H1 (cell line): Measurements from ENCODE around the gene ITPKB. TPM values are rescaled to one million over a fixed set of nuclear protein-coding genes. Genes with fewer than 3 reads are reported as not detected.

ENCODE experiments used
- CTCF ChIA-PET: fragments of 300-600 bp; sonication (Branson Sonifier 250); formaldehyde crosslinking; loops from one replicate; lab custom pipeline; 2021; ENCODE audit not compliant: partially characterized antibody; lab: Charles Lee
- POLR2A ChIA-PET: fragments of 300-600 bp; sonication (Branson Sonifier 250); formaldehyde crosslinking; loops from one replicate; lab custom pipeline; 2021; ENCODE audit warnings: inconsistent platforms; ENCODE audit not compliant: partially characterized antibody; lab: Charles Lee
- DNase-seq, 2 experiments: peaks; one replicate each; pipeline versions ENCODE4 v3.0.0 to v3.0.0-alpha.2; 2010 to 2022; ENCODE audit warnings: low spot score in 2 of 2, low read depth in 1 of 2, mixed read lengths in 1 of 2
- FAIRE-seq: peaks from 2 replicates; lab custom pipeline; 2011; peaks lifted over from hg19 to GRCh38; lab: Jason Lieb, UNC
- H2AFZ ChIP-seq: 2 replicates; pipeline ENCODE4 v1.8.1; 2012; ENCODE audit warnings: low read length, inconsistent platforms
- H2AK5ac ChIP-seq: 2 replicates; pipeline ENCODE4 v1.6.1; 2013; ENCODE audit warnings: low read depth, low read length
- H2BK120ac ChIP-seq: replicated peaks from 2 replicates; pipeline ENCODE3; 2013; ENCODE audit warnings: low read depth, low read length, inconsistent platforms
- H2BK12ac ChIP-seq: 2 replicates; pipeline ENCODE4 v1.6.1; 2013; ENCODE audit warnings: low read depth, low read length
- H2BK15ac ChIP-seq: 2 replicates; pipeline ENCODE4 v1.6.1; 2013; ENCODE audit warnings: low read length
- H2BK20ac ChIP-seq: 2 replicates; pipeline ENCODE4 v1.6.1; 2013; ENCODE audit warnings: low read length
- H2BK5ac ChIP-seq: 2 replicates; pipeline ENCODE4 v1.6.1; 2013; ENCODE audit warnings: low read depth, low read length
- H3K14ac ChIP-seq: 2 replicates; pipeline ENCODE4 v1.6.1; 2013; ENCODE audit warnings: inconsistent platforms; ENCODE audit not compliant: insufficient read length
- H3K18ac ChIP-seq: 2 replicates; pipeline ENCODE4 v1.6.1; 2013; ENCODE audit warnings: low read length; ENCODE audit errors: extremely low read depth
- H3K23ac ChIP-seq: 2 replicates; pipeline ENCODE4 v1.6.1; 2013; ENCODE audit warnings: inconsistent platforms; ENCODE audit not compliant: insufficient read length
- H3K23me2 ChIP-seq: 2 replicates; pipeline ENCODE4 v1.6.1; 2013; ENCODE audit warnings: low read depth, low read length
- H3K27ac ChIP-seq: 2 replicates; pipeline ENCODE4 v1.6.1; 2011; ENCODE audit warnings: low read depth, low read length, inconsistent platforms
- H3K27me3 ChIP-seq, 4 experiments: replicated peaks in 1 of 4; 1 replicate in 1 of 4; 2 replicates in 3 of 4; pipeline versions ENCODE4 v1.6.1 to v1.8.1; 2011 to 2013; ENCODE audit warnings: low read length in 3 of 4, mild to moderate bottlenecking in 3 of 4, inconsistent platforms in 2 of 4, mixed read lengths in 2 of 4, moderate library complexity in 1 of 4; ENCODE audit not compliant: control insufficient read depth in 3 of 4, insufficient read depth in 3 of 4; ENCODE audit errors: extremely low read depth in 1 of 4
- H3K36me3 ChIP-seq, 4 experiments: 2 replicates each; pipeline versions ENCODE4 v1.6.1 to v1.8.1; 2011 to 2013; ENCODE audit warnings: mild to moderate bottlenecking in 4 of 4, low read length in 3 of 4, moderate library complexity in 2 of 4, control low read depth in 1 of 4, inconsistent platforms in 1 of 4; ENCODE audit not compliant: insufficient read depth in 4 of 4, control insufficient read depth in 2 of 4
- H3K4ac ChIP-seq: replicated peaks from 2 replicates; pipeline ENCODE3; 2013; ENCODE audit warnings: low read length, low read depth, mixed read lengths, inconsistent platforms; ENCODE audit not compliant: insufficient read length
- H3K4me1 ChIP-seq, 4 experiments: replicated peaks in 1 of 4; 1 replicate in 1 of 4; 2 replicates in 3 of 4; pipeline versions ENCODE4 v1.6.1 to v1.8.1; 2011 to 2013; ENCODE audit warnings: low read length in 3 of 4, inconsistent platforms in 2 of 4, mixed read lengths in 1 of 4; ENCODE audit not compliant: insufficient read depth in 4 of 4, control insufficient read depth in 3 of 4
- H3K4me2 ChIP-seq, 2 experiments: 2 replicates each; pipeline versions ENCODE4 v1.6.1 to v1.8.1; 2011 to 2013; ENCODE audit warnings: low read depth in 2 of 2, low read length in 2 of 2, control low read depth in 1 of 2, inconsistent platforms in 1 of 2, mild to moderate bottlenecking in 1 of 2; ENCODE audit not compliant: insufficient read depth in 1 of 2
- H3K4me3 ChIP-seq, 4 experiments: fragments of 200-600, 300-600 bp in 1 of 4; sonication (generic), shearing (Covaris generic), sonication (Bioruptor Twin) in 1 of 4; 2 replicates each; pipeline versions ENCODE4 v1.5.1 to v1.8.1; 2011 to 2016; ENCODE audit warnings: low read length in 4 of 4, low read depth in 3 of 4, control low read depth in 2 of 4, inconsistent platforms in 2 of 4, mild to moderate bottlenecking in 2 of 4, mixed read lengths in 1 of 4, moderate library complexity in 1 of 4; ENCODE audit not compliant: insufficient read depth in 2 of 4; ENCODE audit errors: extremely low read depth in 1 of 4
- H3K56ac ChIP-seq: replicated peaks from 2 replicates; pipeline ENCODE3; 2013; ENCODE audit warnings: low read depth, mild to moderate bottlenecking, mixed read lengths, low read length, inconsistent platforms; ENCODE audit not compliant: insufficient read length
- H3K79me1 ChIP-seq: 2 replicates; pipeline ENCODE4 v1.6.1; 2013; ENCODE audit warnings: low read depth, low read length, control low read depth
- H3K79me2 ChIP-seq, 2 experiments: 2 replicates each; pipeline versions ENCODE4 v1.6.1 to v1.8.1; 2012 to 2013; ENCODE audit warnings: low read length in 2 of 2, mild to moderate bottlenecking in 2 of 2, inconsistent platforms in 1 of 2; ENCODE audit not compliant: insufficient read depth in 2 of 2, control insufficient read depth in 1 of 2
- H3K9ac ChIP-seq, 4 experiments: replicated peaks in 1 of 4; 1 replicate in 1 of 4; 2 replicates in 3 of 4; pipeline versions ENCODE4 v1.6.1 to v1.8.1; 2011 to 2013; ENCODE audit warnings: low read depth in 3 of 4, low read length in 3 of 4, control low read depth in 2 of 4, mild to moderate bottlenecking in 2 of 4, moderate library complexity in 2 of 4, inconsistent platforms in 1 of 4; ENCODE audit errors: extremely low read depth in 1 of 4
- H3K9me3 ChIP-seq, 2 experiments: 2 replicates each; pipeline versions ENCODE4 v1.6.1 to v1.8.1; 2012 to 2013; ENCODE audit warnings: mild to moderate bottlenecking in 2 of 2, moderate library complexity in 2 of 2, control low read depth in 1 of 2, inconsistent platforms in 1 of 2, low read depth in 1 of 2, low read length in 1 of 2, mixed read lengths in 1 of 2; ENCODE audit not compliant: insufficient read depth in 2 of 2
- H4K20me1 ChIP-seq, 2 experiments: replicated peaks in 1 of 2; 2 replicates each; pipeline versions ENCODE3 to v1.8.1; 2011 to 2013; ENCODE audit warnings: inconsistent platforms in 2 of 2, low read length in 2 of 2, mild to moderate bottlenecking in 1 of 2; ENCODE audit not compliant: insufficient read depth in 2 of 2, control insufficient read depth in 1 of 2
- H4K5ac ChIP-seq: 2 replicates; pipeline ENCODE4 v1.6.1; 2013; ENCODE audit warnings: low read length, low read depth, mixed read lengths, inconsistent platforms; ENCODE audit not compliant: insufficient read length
- H4K8ac ChIP-seq: 2 replicates; pipeline ENCODE4 v1.8.0; 2013; ENCODE audit warnings: mild to moderate bottlenecking, moderate library complexity, low read length, inconsistent platforms; ENCODE audit not compliant: insufficient read depth; ENCODE audit errors: extremely low read depth
- H4K91ac ChIP-seq: replicated peaks from 2 replicates; pipeline ENCODE3; 2013; ENCODE audit warnings: low read length, mixed read lengths, inconsistent platforms; ENCODE audit not compliant: insufficient read length
- ASH2L ChIP-seq: fragments of 200-600, 300-600 bp; sonication (generic); IDR thresholded peaks from one replicate; pipeline ENCODE4 v1.7.1; 2017; ENCODE audit warnings: low read length
- ATF3 ChIP-seq: IDR thresholded peaks from 2 replicates; pipeline ENCODE4 v1.6.1; 2011; ENCODE audit warnings: low read depth, mild to moderate bottlenecking, low read length; ENCODE audit not compliant: insufficient read depth
- BRCA1 ChIP-seq: IDR thresholded peaks from 2 replicates; pipeline ENCODE4 v1.6.1; 2012; ENCODE audit warnings: low read depth, low read length, improper control_type of control experiment
- CBX5 ChIP-seq: fragments of 300-800, 300-1000 bp; sonication (generic); IDR thresholded peaks from 2 replicates; pipeline ENCODE4 v1.7.1; 2016; ENCODE audit warnings: antibody characterized with exemption, low read length, low read depth
- EZH2 ChIP-seq: fragments of 200-600 bp; sonication (generic); IDR thresholded peaks from 2 replicates; pipeline ENCODE4 v1.7.1; 2012; ENCODE audit warnings: low read depth, mild to moderate bottlenecking, moderate library complexity, low read length, inconsistent platforms; ENCODE audit not compliant: severe bottlenecking
- GTF2F1 ChIP-seq: IDR thresholded peaks from 2 replicates; pipeline ENCODE4 v1.6.1; 2012; ENCODE audit warnings: low read depth, low read length, improper control_type of control experiment, borderline replicate concordance
- HDAC6 ChIP-seq: IDR thresholded peaks from one replicate; pipeline ENCODE4 v1.7.1; 2012; ENCODE audit warnings: low read depth, mild to moderate bottlenecking, inconsistent platforms, low read length, moderate library complexity
- KDM5A ChIP-seq: fragments of 200-600 bp; IDR thresholded peaks from 2 replicates; pipeline ENCODE4 v1.7.1; 2012; ENCODE audit warnings: mild to moderate bottlenecking, low read length, inconsistent platforms, mixed read lengths
- RAD21 ChIP-seq, 2 experiments: IDR thresholded peaks in 1 of 2; conservative IDR thresholded peaks in 1 of 2; 2 replicates each; pipeline ENCODE4 v1.6.1; 2011; ENCODE audit warnings: low read depth in 2 of 2, low read length in 2 of 2, improper control_type of control experiment in 1 of 2, inconsistent platforms in 1 of 2, mild to moderate bottlenecking in 1 of 2, moderate library complexity in 1 of 2
- RNF2 ChIP-seq: fragments of 200-900, 300-1000 bp; sonication (generic); IDR thresholded peaks from 2 replicates; pipeline ENCODE4 v1.7.1; 2016; ENCODE audit warnings: borderline replicate concordance, low read depth, mild to moderate bottlenecking, antibody characterized with exemption, low read length; ENCODE audit not compliant: poor library complexity, severe bottlenecking; ENCODE audit errors: missing control alignments
- RXRA ChIP-seq: IDR thresholded peaks from 2 replicates; pipeline ENCODE4 v1.6.1; 2011; ENCODE audit warnings: low read depth, mild to moderate bottlenecking, low read length, moderate library complexity; ENCODE audit not compliant: insufficient read depth
- SP2 ChIP-seq: IDR thresholded peaks from 2 replicates; pipeline ENCODE4 v1.6.1; 2012; ENCODE audit warnings: mild to moderate bottlenecking, low read length, inconsistent platforms
- TEAD4 ChIP-seq: IDR thresholded peaks from 2 replicates; pipeline ENCODE4 v1.6.1; 2012; ENCODE audit warnings: low read depth, low read length, inconsistent platforms, mixed read lengths
- WGBS, 2 experiments: shearing (Covaris generic) in 1 of 2; methylation state at CpG; one replicate each; pipeline versions ENCODE4 v1.1.6 to v1.1.7; 2013 to 2015; ENCODE audit warnings: low lambda C conversion rate in 2 of 2, mixed read lengths in 2 of 2, inconsistent platforms in 1 of 2, low coverage in 1 of 2, missing lambda C conversion rate in 1 of 2; ENCODE audit not compliant: insufficient replicate concordance in 2 of 2, insufficient coverage in 1 of 2, insufficient read length in 1 of 2; ENCODE audit errors: extremely low coverage in 1 of 2, missing lambda C conversion rate in 1 of 2; 5-methylcytosine and 5-hydroxymethylcytosine counted together
- polyA plus RNA-seq, 7 experiments: library from polyadenylated mRNA; depleted of rRNA in 3 of 7; stranded (reverse) in 5 of 7; unstranded in 2 of 7; fragments of >200 nt in 5 of 7; fragments of 200-250 nt in 2 of 7; gene quantifications; 1 replicate in 5 of 7; 2 replicates in 1 of 7; 4 replicates in 1 of 7; pipeline versions ENCODE4 v1.2.1 to v1.2.3, GENCODE V29; 2011 to 2013; ENCODE audit warnings: missing spikeins in 2 of 7, mixed read lengths in 2 of 7
- total RNA-seq: library from RNA; stranded (reverse); fragmentation: NEBNext Ultra II Directional; extraction: Animal tissue kit (Norgen Biotek cat#: 25700); gene quantifications from 2 replicates; pipeline ENCODE4 v1.2.1, GENCODE V29; 2021

ITPKB gene
- total and polyA plus RNA-seq, 2 of the 8 experiments (the other 6 are each of a cell fraction or from before 2014, with no cell fraction given): 1.7 to 4.8 TPM

GRCh38 chr1:226678701-226679100 is 60.4 kb downstream of the ITPKB start:
- no peaks in the 10 kb centered on the region; the same call in 1 of the 2 replicates for H3K79me1 ChIP-seq
- no peak overlapping the region for H3K56ac ChIP-seq
- DNase-seq: no peak
- no peak overlapping the region for H2BK15ac ChIP-seq
- no peak overlapping the region for H2BK120ac ChIP-seq
- H3K18ac ChIP-seq: no peak overlapping the region
- no peak overlapping the region for H4K91ac ChIP-seq
- H4K20me1 ChIP-seq: no peaks in the 10 kb centered on the region
- no peak overlapping the region for H4K8ac ChIP-seq
- no peak overlapping the region for H3K23ac ChIP-seq
- POLR2A ChIA-PET: interaction anchor here (1.0 kb wide), 1 partner anchor 11 kb away, joined by 3 read pairs; no protein-coding TSS in a partner anchor
- H3K4ac ChIP-seq: no peak overlapping the region
- 77% methylated on average over 8 of the region's 8 CpGs; no CpG with 5 or more reads in 1 of the 2 experiments for WGBS, 2 experiments
- H3K27me3 ChIP-seq: peaks cover 0 to 29% (median 7%) of the 10 kb centered on the region in 4 experiments; a peak in 4 of 7 replicates
- no peak overlapping the region for H3K27ac ChIP-seq
- no peak overlapping the region for H2BK5ac ChIP-seq
- no peak overlapping the region for H3K4me3 ChIP-seq
- H2AK5ac ChIP-seq: no peak overlapping the region
- H3K9me3 ChIP-seq: no peaks in the 10 kb centered on the region
- H3K14ac ChIP-seq: no peak overlapping the region
- no peak overlapping the region for H3K9ac ChIP-seq
- no peak overlapping the region for H2BK20ac ChIP-seq
- no peak overlapping the region for H2AFZ ChIP-seq
- H3K4me2 ChIP-seq: no peak overlapping the region
- CTCF ChIA-PET: interaction anchor here (1.0 to 2.0 kb wide), 6 partner anchors 14 to 58 kb away, joined by 3 to 5 read pairs (median 4); no protein-coding TSS in a partner anchor
- no peaks in the 10 kb centered on the region for H3K79me2 ChIP-seq
- H3K4me1 ChIP-seq: peaks cover 6 to 19% (median 15%) of the 10 kb centered on the region in 4 experiments; a peak in 6 of 7 replicates
- no peak overlapping the region for H4K5ac ChIP-seq
- no peaks in the 10 kb centered on the region for H3K36me3 ChIP-seq
- FAIRE-seq: no peak
- H2BK12ac ChIP-seq: 0 out of 2 replicates have a peak overlapping the region, but pooled peaks have one; percentile 40
- H3K23me2 ChIP-seq: peaks cover 2% of the 10 kb centered on the region; the same call in 1 of the 2 replicates
- no peak for TF ChIP-seq RNF2
- TF ChIP-seq BRCA1: no peak
- no peak for TF ChIP-seq CBX5
- no peak for TF ChIP-seq EZH2
- no peak for TF ChIP-seq SP2
- TF ChIP-seq ATF3: no peak
- TF ChIP-seq KDM5A: no peak
- no peak for TF ChIP-seq RAD21 (IDR thresholded peaks at IDR 0.05 in 1 of 2, conservative IDR thresholded peaks at IDR 0.05 in 1 of 2; ENCODE audit: low read depth in 2 of 2, low read length in 2 of 2)
- no peak for TF ChIP-seq TEAD4
- TF ChIP-seq ASH2L: no peak
- TF ChIP-seq HDAC6: no peak
- TF ChIP-seq GTF2F1: no peak
- TF ChIP-seq RXRA: no peak
